HEK293 (cell line): ENCODE data around the gene MTCL1.

ENCODE experiments used
- CTCF ChIA-PET: fragments of 350-600 bp; formaldehyde crosslinking; extraction: SDS; loops from one replicate; lab custom pipeline; 2021; ENCODE audit warnings: antibody characterized with exemption; lab: Yijun Ruan, JAX
- POLR2A ChIA-PET: fragments of 300-600 bp; formaldehyde crosslinking; extraction: SDS; loops from one replicate; lab custom pipeline; 2020; ENCODE audit warnings: antibody characterized with exemption, inconsistent platforms; lab: Yijun Ruan, JAX
- H3K27ac ChIP-seq: fragments of 200-500 bp; sonication (Bioruptor generic); 2 replicates; pipeline ENCODE4 v1.5.1; 2014; ENCODE audit warnings: low read depth, low read length, control low read depth, inconsistent platforms; ENCODE audit errors: extremely low read depth
- H3K36me3 ChIP-seq, 2 experiments: fragments of 200-500 bp in 1 of 2; sonication (Bioruptor generic) in 1 of 2; 1 replicate in 1 of 2; 2 replicates in 1 of 2; pipeline ENCODE4 v1.5.1; 2014 to 2017; ENCODE audit warnings: inconsistent platforms in 2 of 2, low read length in 2 of 2; ENCODE audit not compliant: control insufficient read depth in 2 of 2, insufficient read depth in 1 of 2
- H3K4me1 ChIP-seq: fragments of 200-500 bp; sonication (Bioruptor generic); 2 replicates; pipeline ENCODE4 v1.5.1; 2014; ENCODE audit warnings: mild to moderate bottlenecking, low read length, inconsistent platforms; ENCODE audit not compliant: control insufficient read depth, insufficient read depth
- H3K4me3 ChIP-seq: 2 replicates; pipeline ENCODE4 v1.5.1; 2011; ENCODE audit warnings: low read depth, mild to moderate bottlenecking, control low read depth, low read length, moderate library complexity
- H3K9me3 ChIP-seq: fragments of 200-500 bp; sonication (Bioruptor generic); 2 replicates; pipeline ENCODE4 v1.5.1; 2014; ENCODE audit warnings: low read depth, low read length, inconsistent platforms; ENCODE audit not compliant: control insufficient read depth, insufficient read depth
- BCL11B ChIP-seq: fragments of 450-650 bp; formaldehyde crosslinking; IDR thresholded peaks from 2 replicates; pipeline ENCODE4 v1.5.1; 2016; ENCODE audit warnings: low read depth, missing biosample characterization, missing genetic modification characterization
- HIC1 ChIP-seq: fragments of 450-650 bp; formaldehyde crosslinking; IDR thresholded peaks from 2 replicates; pipeline ENCODE4 v1.5.1; 2016; ENCODE audit warnings: missing biosample characterization, missing genetic modification characterization
- KLF7 ChIP-seq: fragments of 450-650 bp; formaldehyde crosslinking; IDR thresholded peaks from 2 replicates; pipeline ENCODE4 v1.5.1; 2016; ENCODE audit warnings: missing biosample characterization, missing genetic modification characterization, borderline replicate concordance
- KLF9 ChIP-seq: fragments of 450-650 bp; formaldehyde crosslinking; IDR thresholded peaks from 2 replicates; pipeline ENCODE4 v1.5.1; 2016; ENCODE audit warnings: missing biosample characterization, missing genetic modification characterization, low read depth
- OSR2 ChIP-seq: fragments of 450-650 bp; formaldehyde crosslinking; IDR thresholded peaks from 2 replicates; pipeline ENCODE4 v1.5.1; 2016; ENCODE audit warnings: missing biosample characterization, missing genetic modification characterization
- PATZ1 ChIP-seq: fragments of 450-650 bp; formaldehyde crosslinking; IDR thresholded peaks from 2 replicates; pipeline ENCODE4 v1.5.1; 2016; ENCODE audit warnings: missing biosample characterization, missing genetic modification characterization
- PBX3 ChIP-seq: sonication (generic); formaldehyde crosslinking; IDR thresholded peaks from 2 replicates; pipeline ENCODE4 v1.8.1; 2022; ENCODE audit warnings: mild to moderate bottlenecking, moderate library complexity, missing genetic modification reagents
- REPIN1 ChIP-seq: fragments of 450-650 bp; formaldehyde crosslinking; IDR thresholded peaks from 2 replicates; pipeline ENCODE4 v1.5.1; 2017; ENCODE audit warnings: missing biosample characterization, missing genetic modification characterization, low read depth
- SALL2 ChIP-seq: fragments of 450-650 bp; formaldehyde crosslinking; IDR thresholded peaks from 2 replicates; pipeline ENCODE4 v1.5.0; 2017; ENCODE audit warnings: missing biosample characterization, mild to moderate bottlenecking, missing genetic modification characterization, borderline replicate concordance
- SCRT1 ChIP-seq: fragments of 450-650 bp; formaldehyde crosslinking; IDR thresholded peaks from 2 replicates; pipeline ENCODE4 v1.5.1; 2016; ENCODE audit warnings: missing biosample characterization, missing genetic modification characterization, borderline replicate concordance
- TCF7L2 ChIP-seq: IDR thresholded peaks from 2 replicates; pipeline ENCODE4 v1.6.1; 2011; ENCODE audit warnings: low read depth, mild to moderate bottlenecking, inconsistent platforms, low read length, moderate library complexity, borderline replicate concordance
- YY2 ChIP-seq: fragments of 450-650 bp; formaldehyde crosslinking; IDR thresholded peaks from 2 replicates; pipeline ENCODE4 v1.5.1; 2016; ENCODE audit warnings: missing biosample characterization, missing genetic modification characterization
- ZBTB17 ChIP-seq: fragments of 450-650 bp; formaldehyde crosslinking; IDR thresholded peaks from 2 replicates; pipeline ENCODE4 v1.5.1; 2016; ENCODE audit warnings: missing biosample characterization, missing genetic modification characterization
- ZBTB7A ChIP-seq: fragments of 450-650 bp; formaldehyde crosslinking; IDR thresholded peaks from 2 replicates; pipeline ENCODE4 v1.5.1; 2016; ENCODE audit warnings: low read depth, missing biosample characterization, missing genetic modification characterization
- ZEB2 ChIP-seq: fragments of 450-650 bp; formaldehyde crosslinking; IDR thresholded peaks from 2 replicates; pipeline ENCODE4 v1.5.1; 2016; ENCODE audit warnings: missing biosample characterization, missing genetic modification characterization
- ZFP37 ChIP-seq: fragments of 450-650 bp; formaldehyde crosslinking; IDR thresholded peaks from 2 replicates; pipeline ENCODE4 v1.5.1; 2016; ENCODE audit warnings: missing biosample characterization, missing genetic modification characterization
- ZIC2 ChIP-seq: fragments of 450-650 bp; formaldehyde crosslinking; IDR thresholded peaks from 2 replicates; pipeline ENCODE4 v1.5.1; 2016; ENCODE audit warnings: missing biosample characterization, missing genetic modification characterization
- ZNF138 ChIP-seq: fragments of 450-650 bp; formaldehyde crosslinking; IDR thresholded peaks from 2 replicates; pipeline ENCODE4 v1.5.1; 2016; ENCODE audit warnings: missing biosample characterization, missing genetic modification characterization, borderline replicate concordance
- ZNF155 ChIP-seq: fragments of 450-650 bp; formaldehyde crosslinking; IDR thresholded peaks from 2 replicates; pipeline ENCODE4 v1.5.1; 2016; ENCODE audit warnings: missing biosample characterization, missing genetic modification characterization
- ZNF19 ChIP-seq: fragments of 450-650 bp; formaldehyde crosslinking; IDR thresholded peaks from 2 replicates; pipeline ENCODE4; 2016; ENCODE audit warnings: missing biosample characterization, missing genetic modification characterization, low read depth
- ZNF221 ChIP-seq: fragments of 450-650 bp; formaldehyde crosslinking; IDR thresholded peaks from 2 replicates; pipeline ENCODE4 v1.5.1; 2017; ENCODE audit warnings: missing biosample characterization, missing genetic modification characterization, borderline replicate concordance
- ZNF335 ChIP-seq: fragments of 450-650 bp; formaldehyde crosslinking; conservative IDR thresholded peaks from 2 replicates; pipeline ENCODE4 v1.5.1; 2016; ENCODE audit warnings: missing biosample characterization, missing genetic modification characterization
- ZNF37A ChIP-seq: fragments of 450-650 bp; IDR thresholded peaks from 2 replicates; pipeline ENCODE4 v1.5.1; 2018; ENCODE audit warnings: missing biosample characterization, missing genetic modification characterization
- ZNF391 ChIP-seq: fragments of 450-650 bp; formaldehyde crosslinking; IDR thresholded peaks from 2 replicates; pipeline ENCODE4 v1.5.1; 2016; ENCODE audit warnings: low read depth, missing biosample characterization, missing genetic modification characterization, borderline replicate concordance
- ZNF416 ChIP-seq: fragments of 450-650 bp; formaldehyde crosslinking; IDR thresholded peaks from 2 replicates; pipeline ENCODE4 v1.5.1; 2016; ENCODE audit warnings: missing biosample characterization, missing genetic modification characterization
- ZNF426 ChIP-seq: fragments of 450-650 bp; formaldehyde crosslinking; IDR thresholded peaks from 2 replicates; pipeline ENCODE4 v1.5.1; 2017; ENCODE audit warnings: missing biosample characterization, missing genetic modification characterization, mild to moderate bottlenecking, inconsistent platforms, moderate library complexity
- ZNF555 ChIP-seq: fragments of 450-650 bp; formaldehyde crosslinking; conservative IDR thresholded peaks from 2 replicates; pipeline ENCODE4 v1.5.1; 2017; ENCODE audit warnings: missing biosample characterization, mild to moderate bottlenecking, missing genetic modification characterization, inconsistent platforms
- ZNF571 ChIP-seq: fragments of 450-650 bp; formaldehyde crosslinking; IDR thresholded peaks from 2 replicates; pipeline ENCODE4 v1.5.0; 2017; ENCODE audit warnings: missing biosample characterization, missing genetic modification characterization
- ZNF600 ChIP-seq: fragments of 450-650 bp; formaldehyde crosslinking; IDR thresholded peaks from 2 replicates; pipeline ENCODE4 v1.5.1; 2016; ENCODE audit warnings: missing biosample characterization, missing genetic modification characterization
- ZNF777 ChIP-seq: fragments of 450-650 bp; formaldehyde crosslinking; IDR thresholded peaks from 2 replicates; pipeline ENCODE4 v1.5.1; 2017; ENCODE audit warnings: missing biosample characterization, missing genetic modification characterization, borderline replicate concordance
- ZNF837 ChIP-seq: fragments of 450-650 bp; formaldehyde crosslinking; IDR thresholded peaks from 2 replicates; pipeline ENCODE4 v1.5.1; 2016; ENCODE audit warnings: missing biosample characterization, missing genetic modification characterization

Gene MTCL1

GRCh38 chr18:8706791-8707555 is 1.6 kb downstream of the MTCL1 start (continued):
- TF ChIP-seq PBX3, result no peak
- TF ChIP-seq YY2 (tag by site-specific recombination), result no peak
- no peak for TF ChIP-seq HIC1 (tag by site-specific recombination)
- TF ChIP-seq ZNF391 (tag by site-specific recombination), result no peak
- peak; percentile 84 for TF ChIP-seq SCRT1 (tag by site-specific recombination)
- 0 out of 2 replicates have a peak, but pooled peaks have one; percentile 14 for TF ChIP-seq ZFP37
- TF ChIP-seq ZNF335 (tag by site-specific recombination), result peak; percentile 84
- no peak for TF ChIP-seq ZBTB7A (tag by site-specific recombination)
- TF ChIP-seq ZEB2 (tag by site-specific recombination), result 0 out of 2 replicates have a peak, but pooled peaks have one; percentile 38
- 0 out of 2 replicates have a peak, but pooled peaks have one; percentile 12 for TF ChIP-seq BCL11B (tag by site-specific recombination)
- TF ChIP-seq REPIN1 (tag by site-specific recombination), result no peak
- no peak for TF ChIP-seq ZIC2 (tag by site-specific recombination)
- TF ChIP-seq PATZ1 (tag by site-specific recombination), result peak; percentile 16; the same call in 1 of the 2 replicates
- TF ChIP-seq ZNF571, result no peak
- no peak for TF ChIP-seq ZNF155 (tag by site-specific recombination)

GRCh38 chr18:8707556-8708300 is 2.4 kb downstream of the MTCL1 start:
- H3K4me1 ChIP-seq, result no peaks in the 10 kb centered on the region; the same call in 1 of the 2 replicates
- peak overlapping the region; percentile 43 for H3K4me3 ChIP-seq
- no peaks in the 10 kb centered on the region for H3K9me3 ChIP-seq
- CTCF ChIA-PET, result interaction anchor here (0.7 to 2.7 kb wide), 10 partner anchors 11 to 994 kb away, joined by 3 to 17 read pairs (median 4); no protein-coding TSS in a partner anchor
- POLR2A ChIA-PET, result interaction anchor here (1.0 to 1.6 kb wide), 5 partner anchors 19 to 99 kb away, joined by 3 to 6 read pairs (median 4); partner anchors contain the start of gene RAB12
- peak overlapping the region; percentile 69 for H3K27ac ChIP-seq
- H3K36me3 ChIP-seq, result no peaks in the 10 kb centered on the region
- TF ChIP-seq ZNF19 (tag by site-specific recombination), result no peak
- no peak for TF ChIP-seq ZNF416 (tag by site-specific recombination)
- no peak for TF ChIP-seq KLF7 (tag by site-specific recombination)
- no peak for TF ChIP-seq ZNF555
- no peak for TF ChIP-seq ZNF600 (tag by site-specific recombination)
- no peak for TF ChIP-seq SALL2
- no peak for TF ChIP-seq ZNF837 (tag by site-specific recombination)
- no peak for TF ChIP-seq BCL11B (tag by site-specific recombination)
- no peak for TF ChIP-seq ZNF37A
- TF ChIP-seq ZBTB17, result peak; percentile 33; the same call in 1 of the 2 replicates
- TF ChIP-seq ZNF138 (tag by site-specific recombination), result no peak
- TF ChIP-seq ZNF221 (tag by site-specific recombination), result no peak
- peak; percentile 42; the same call in 1 of the 2 replicates for TF ChIP-seq KLF9 (tag by site-specific recombination)
- no peak for TF ChIP-seq ZNF777 (tag by site-specific recombination)
- TF ChIP-seq ZNF426 (tag by site-specific recombination), result no peak
- TF ChIP-seq ZNF335 (tag by site-specific recombination), result peak; percentile 7
- 0 out of 2 replicates have a peak, but pooled peaks have one; percentile 9 for TF ChIP-seq OSR2 (tag by site-specific recombination)
- TF ChIP-seq TCF7L2, result no peak
